ENCODE data around the gene ZNF444. TPM values are rescaled to one million over a fixed set of nuclear protein-coding genes. Genes with fewer than 3 reads are reported as not detected.
"Not testable (repeated sequence)": the region's sequence is repeated elsewhere in the genome, so short reads cannot be mapped to it uniquely, and the experiment has no call there.

The ZNF444 gene
- total and polyA plus RNA-seq, 9 donors, result 7.3 to 48.2 (median 35.2) TPM

DNA sequence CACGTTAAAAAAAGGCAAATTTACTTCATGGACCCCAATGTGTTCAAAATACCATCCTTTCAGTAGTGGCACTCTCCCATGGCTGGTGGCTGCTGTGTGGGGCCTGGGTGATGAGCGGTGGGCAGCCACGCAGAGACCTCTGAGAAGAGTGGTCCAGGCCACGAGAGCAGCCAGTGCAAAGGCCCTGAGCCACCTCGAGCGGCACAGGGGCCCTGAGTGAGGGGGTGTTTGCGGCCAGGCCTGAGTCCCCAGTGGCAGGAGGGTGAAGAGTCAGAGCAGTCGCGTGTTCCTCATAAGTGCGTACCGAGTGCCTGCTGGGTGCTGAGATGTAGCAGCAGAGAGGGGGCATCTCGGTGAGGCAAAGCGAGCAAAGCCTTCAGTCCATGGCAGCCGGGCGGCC lies 7.0 kb downstream of the ZNF444 start:
- no peaks in the 10 kb centered on the region for H3K9me3 ChIP-seq
- TF ChIP-seq, protein P1, sequence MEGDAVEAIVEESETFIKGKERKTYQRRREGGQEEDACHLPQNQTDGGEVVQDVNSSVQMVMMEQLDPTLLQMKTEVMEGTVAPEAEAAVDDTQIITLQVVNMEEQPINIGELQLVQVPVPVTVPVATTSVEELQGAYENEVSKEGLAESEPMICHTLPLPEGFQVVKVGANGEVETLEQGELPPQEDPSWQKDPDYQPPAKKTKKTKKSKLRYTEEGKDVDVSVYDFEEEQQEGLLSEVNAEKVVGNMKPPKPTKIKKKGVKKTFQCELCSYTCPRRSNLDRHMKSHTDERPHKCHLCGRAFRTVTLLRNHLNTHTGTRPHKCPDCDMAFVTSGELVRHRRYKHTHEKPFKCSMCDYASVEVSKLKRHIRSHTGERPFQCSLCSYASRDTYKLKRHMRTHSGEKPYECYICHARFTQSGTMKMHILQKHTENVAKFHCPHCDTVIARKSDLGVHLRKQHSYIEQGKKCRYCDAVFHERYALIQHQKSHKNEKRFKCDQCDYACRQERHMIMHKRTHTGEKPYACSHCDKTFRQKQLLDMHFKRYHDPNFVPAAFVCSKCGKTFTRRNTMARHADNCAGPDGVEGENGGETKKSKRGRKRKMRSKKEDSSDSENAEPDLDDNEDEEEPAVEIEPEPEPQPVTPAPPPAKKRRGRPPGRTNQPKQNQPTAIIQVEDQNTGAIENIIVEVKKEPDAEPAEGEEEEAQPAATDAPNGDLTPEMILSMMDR (IDR thresholded peaks at IDR 0.05), result no peak
- TF ChIP-seq EP300 (IDR thresholded peaks at IDR 0.05) (no peak), POLR2A (IDR thresholded peaks at IDR 0.05) (no peak)
- no peak overlapping the region for H3K27ac ChIP-seq
- intact Hi-C loops (cut with DNase I), result loop anchor here in 1 of 4 donors (10.0 kb wide), 1 partner anchor 157 kb away; no protein-coding TSS in a partner anchor
- no peaks in the 10 kb centered on the region for H3K36me3 ChIP-seq
- H3K4me1 ChIP-seq (ENCODE audit: insufficient read depth), result peaks cover 12% of the 10 kb centered on the region
- 95% methylated on average over 15 of the region's 15 CpGs for WGBS, 3 donors
- DNase-seq, result no peak
- H3K4me3 ChIP-seq, result no peak overlapping the region
- H3K27me3 ChIP-seq, result no peaks in the 10 kb centered on the region

DNA sequence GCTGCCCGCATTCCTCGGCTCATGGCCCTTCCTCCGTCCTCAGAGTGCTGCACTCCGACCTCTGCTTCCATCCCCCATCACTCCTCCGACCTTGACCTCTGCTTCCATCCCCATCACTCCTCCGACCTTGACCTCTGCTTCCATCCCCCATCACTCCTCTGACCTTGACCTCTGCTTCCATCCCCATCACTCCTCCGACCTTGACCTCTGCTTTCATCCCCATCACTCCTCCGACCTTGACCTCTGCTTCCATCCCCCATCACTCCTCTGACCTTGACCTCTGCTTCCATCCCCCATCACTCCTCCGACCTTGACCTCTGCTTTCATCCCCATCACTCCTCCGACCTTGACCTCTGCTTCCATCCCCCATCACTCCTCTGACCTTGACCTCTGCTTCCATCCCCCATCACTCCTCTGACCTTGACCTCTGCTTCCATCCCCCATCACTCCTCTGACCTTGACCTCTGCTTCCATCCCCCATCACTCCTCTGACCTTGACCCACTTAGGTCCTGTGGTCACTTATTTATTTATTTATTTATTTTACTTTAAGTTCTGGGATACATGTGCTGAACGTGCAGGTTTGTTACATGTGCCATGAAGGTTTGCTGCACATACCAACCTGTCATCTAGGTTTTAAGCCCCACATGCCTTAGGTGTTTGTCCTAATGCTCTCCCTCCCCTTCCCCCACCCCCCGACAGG lies 8.0 kb downstream of the ZNF444 start:
- intact Hi-C loops (cut with DNase I), result loop anchor here in 1 of 4 donors (10.0 kb wide), 1 partner anchor 156 kb away; no protein-coding TSS in a partner anchor
- 86 to 87% (median 86%) methylated on average over 12 of the region's 12 CpGs for WGBS, 3 donors
- not testable (repeated sequence) for H3K4me3 ChIP-seq, H3K27ac ChIP-seq, H3K36me3 ChIP-seq, DNase-seq, H3K9me3 ChIP-seq, H3K27me3 ChIP-seq
- peaks cover 12% of the 10 kb centered on the region for H3K4me1 ChIP-seq (ENCODE audit: insufficient read depth)

DNA sequence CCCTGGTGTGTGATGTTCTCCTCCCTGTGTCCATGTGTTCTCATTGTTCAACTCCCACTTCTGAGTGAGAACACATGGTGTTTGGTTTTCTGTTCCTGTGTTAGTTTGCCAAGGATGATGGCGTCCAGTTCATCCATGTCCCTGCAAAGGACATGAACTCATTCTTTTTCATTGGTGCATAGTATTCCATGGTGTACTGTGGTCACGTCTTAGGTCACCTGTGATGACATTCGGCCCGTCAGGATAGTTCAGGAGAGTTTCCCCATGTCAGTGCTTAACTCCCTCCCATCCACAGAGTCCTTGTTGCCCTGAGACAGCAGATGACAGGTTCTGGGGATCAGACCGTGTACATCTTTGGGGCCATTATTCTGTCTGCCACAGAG lies 8.6 kb downstream of the ZNF444 start:
- H3K4me3 ChIP-seq, result no peak overlapping the region
- intact Hi-C loops (cut with DNase I), result loop anchor here in 1 of 4 donors (10.0 kb wide), 1 partner anchor 155 kb away; no protein-coding TSS in a partner anchor
- 87 to 94% (median 91%) methylated on average over 5 of the region's 5 CpGs for WGBS, 3 donors
- H3K27me3 ChIP-seq, result no peaks in the 10 kb centered on the region
- H3K4me1 ChIP-seq (ENCODE audit: insufficient read depth), result peaks cover 12% of the 10 kb centered on the region
- no peak overlapping the region for H3K27ac ChIP-seq
- TF ChIP-seq, protein P1 (IDR thresholded peaks at IDR 0.05), result no peak
- TF ChIP-seq EP300 (IDR thresholded peaks at IDR 0.05) (no peak), POLR2A (IDR thresholded peaks at IDR 0.05) (no peak)
- no peaks in the 10 kb centered on the region for H3K9me3 ChIP-seq
- DNase-seq, result no peak
- H3K36me3 ChIP-seq, result no peaks in the 10 kb centered on the region

DNA sequence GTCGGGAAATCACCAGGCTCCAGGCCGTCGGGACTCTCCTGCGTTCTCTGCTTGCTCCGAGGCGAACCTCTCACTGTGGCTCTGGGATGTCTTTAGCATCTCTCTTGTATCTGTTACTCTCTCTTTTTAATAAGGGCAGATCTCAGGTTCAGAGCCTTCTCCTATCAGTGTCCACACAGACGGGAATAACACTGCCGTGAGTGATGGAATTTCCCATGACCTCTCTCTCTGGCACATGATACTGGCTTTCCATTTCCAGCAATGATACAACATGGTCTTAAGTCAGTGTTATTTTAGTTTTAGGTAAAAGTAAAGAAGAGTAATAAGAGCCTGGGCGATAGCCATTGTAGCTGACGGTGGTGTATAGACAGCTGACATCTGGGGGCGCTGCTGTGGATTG lies 9.3 kb downstream of the ZNF444 start:
- H3K36me3 ChIP-seq, result no peaks in the 10 kb centered on the region

DNA sequence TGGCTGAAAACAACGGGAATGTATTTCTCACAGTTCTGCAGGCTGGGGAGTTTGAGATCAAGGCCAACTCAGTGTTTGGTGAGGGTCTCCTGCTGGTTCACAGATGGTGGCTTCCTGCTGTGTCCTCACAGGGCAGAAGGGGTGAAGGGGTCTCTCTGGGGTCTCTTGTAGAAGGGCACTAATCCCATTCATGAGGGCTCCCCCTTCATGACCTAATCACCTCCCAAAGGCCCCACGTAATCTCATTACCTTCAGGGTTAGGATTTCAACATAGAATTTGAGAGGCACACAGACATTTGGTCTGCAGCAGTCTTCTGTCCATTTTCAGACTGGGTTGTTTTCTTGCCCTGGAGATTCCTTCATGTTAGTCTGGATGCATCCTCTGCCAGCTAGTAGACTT lies 11.6 kb downstream of the ZNF444 start:
- Histone ChIP-seq H3K27ac (no peak overlapping the region), H3K4me3 (no peak overlapping the region), H3K36me3 (no peaks in the 10 kb centered on the region), H3K27me3 (no peaks in the 10 kb centered on the region), H3K4me1 (ENCODE audit: insufficient read depth) (peaks cover 2% of the 10 kb centered on the region), H3K9me3 (no peaks in the 10 kb centered on the region)
- WGBS, 3 donors, result 60 to 78% (median 74%) methylated on average over 2 of the region's 2 CpGs
- TF ChIP-seq EP300 (IDR thresholded peaks at IDR 0.05) (no peak), POLR2A (IDR thresholded peaks at IDR 0.05) (no peak)
- TF ChIP-seq, protein P1 (IDR thresholded peaks at IDR 0.05), result no peak
- intact Hi-C loops (cut with DNase I), result no loop called here
- DNase-seq, result no peak

More for the DNA sequence above, 9.3 kb downstream of the ZNF444 start:
- no peak for DNase-seq
- H3K27ac ChIP-seq, result no peak overlapping the region
- H3K27me3 ChIP-seq, result no peaks in the 10 kb centered on the region
- WGBS, 3 donors, result 78 to 82% (median 79%) methylated on average over 11 of the region's 11 CpGs
- intact Hi-C loops (cut with DNase I), result no loop called here
- H3K4me1 ChIP-seq (ENCODE audit: insufficient read depth), result peaks cover 12% of the 10 kb centered on the region
- TF ChIP-seq POLR2A (IDR thresholded peaks at IDR 0.05), result no peak
- TF ChIP-seq EP300 (IDR thresholded peaks at IDR 0.05), result no peak
- TF ChIP-seq, protein P1 (IDR thresholded peaks at IDR 0.05), result no peak
- H3K4me3 ChIP-seq, result no peak overlapping the region
- no peaks in the 10 kb centered on the region for H3K9me3 ChIP-seq
